HepG2 (cell line): Measurements from ENCODE around the gene NRL. TPM values are rescaled to one million over a fixed set of nuclear protein-coding genes. Genes with fewer than 3 reads are reported as not detected.
A peak's percentile ranks its signal among the peaks of the same experiment; 100 is the strongest.

Experiments used
- ATAC-seq: fragments of 200-7000 bp; cut with Tn5 transposase; 3 replicates; pipeline ENCODE4 v1.9.1; 2020; ENCODE audit warnings: mild to moderate bottlenecking, moderate library complexity
- BruUV-seq: library from RNA; stranded (reverse); fragments of 400-500 nt; replicated peaks from 2 replicates; lab custom pipeline; 2021; lab: Mats Ljungman, UMichigan
- CTCF ChIA-PET: fragments of 300-600 bp; formaldehyde crosslinking; extraction: SDS; loops from one replicate; lab custom pipeline; 2021; ENCODE audit warnings: low total read pairs, inconsistent platforms, low intra/inter-chr PET ratio; lab: Yijun Ruan, JAX
- POLR2A ChIA-PET: fragments of 350-600 bp; sonication (Branson Sonifier 250); formaldehyde crosslinking; loops from one replicate; lab custom pipeline; 2020; ENCODE audit warnings: antibody characterized with exemption, inconsistent platforms; lab: Yijun Ruan, JAX
- DNase-seq: peaks from one replicate; pipeline ENCODE4 v3.0.0-alpha.2; 2015; ENCODE audit warnings: low spot score
- FAIRE-seq: peaks from 3 replicates; lab custom pipeline; 2011; peaks lifted over from hg19 to GRCh38; lab: Jason Lieb, UNC
- H2AFZ ChIP-seq: one replicate; pipeline ENCODE4 v1.6.1; 2011; ENCODE audit warnings: low read length, inconsistent platforms
- H3K27ac ChIP-seq: fragments of 300-600 bp; 3 replicates; pipeline ENCODE4 v1.8.0; 2011; ENCODE audit warnings: mixed run types, mild to moderate bottlenecking, mixed read lengths, low read length, inconsistent platforms; ENCODE audit not compliant: insufficient read depth; ENCODE audit errors: extremely low read length
- H3K27me3 ChIP-seq, 2 experiments: fragments of 200-600 bp in 1 of 2; 2 replicates in 1 of 2; 3 replicates in 1 of 2; pipeline versions ENCODE4 v1.6.0 to v1.8.0; 2011; ENCODE audit warnings: low read length in 2 of 2, mild to moderate bottlenecking in 2 of 2, moderate library complexity in 2 of 2, inconsistent platforms in 1 of 2; ENCODE audit not compliant: insufficient read depth in 2 of 2, control insufficient read depth in 1 of 2
- H3K36me3 ChIP-seq, 2 experiments: fragments of 200-600 bp in 1 of 2; replicated peaks in 1 of 2; 2 replicates in 1 of 2; 3 replicates in 1 of 2; pipeline versions ENCODE4 v1.5.1 to v1.8.0; 2011; ENCODE audit warnings: low read length in 2 of 2, inconsistent platforms in 1 of 2; ENCODE audit not compliant: insufficient read depth in 2 of 2, control insufficient read depth in 1 of 2
- H3K4me1 ChIP-seq: 2 replicates; pipeline ENCODE4 v1.5.1; 2012; ENCODE audit warnings: low read length, inconsistent platforms; ENCODE audit not compliant: insufficient read depth
- H3K4me2 ChIP-seq: 2 replicates; pipeline ENCODE4 v1.6.0; 2011; ENCODE audit warnings: low read depth, low read length, inconsistent platforms
- H3K4me3 ChIP-seq, 3 experiments: fragments of 200-600 bp in 1 of 3; sonication (generic), shearing (Covaris generic) in 1 of 3; replicated peaks in 1 of 3; 2 replicates each; pipeline ENCODE4 v1.5.1; 2011 to 2016; ENCODE audit warnings: low read length in 3 of 3, inconsistent platforms in 2 of 3, low read depth in 2 of 3, mild to moderate bottlenecking in 2 of 3, control low read depth in 1 of 3, mixed read lengths in 1 of 3; ENCODE audit not compliant: insufficient read depth in 1 of 3
- H3K79me2 ChIP-seq: one replicate; pipeline ENCODE4 v1.6.1; 2011; ENCODE audit warnings: low read length, inconsistent platforms; ENCODE audit not compliant: insufficient read depth
- H3K9ac ChIP-seq: 2 replicates; pipeline ENCODE4 v1.6.0; 2011; ENCODE audit warnings: mild to moderate bottlenecking, low read depth, low read length, inconsistent platforms; ENCODE audit not compliant: insufficient read depth
- H3K9me3 ChIP-seq: 2 replicates; pipeline ENCODE4 v1.5.1; 2012; ENCODE audit warnings: mild to moderate bottlenecking, low read length
- H4K20me1 ChIP-seq: 2 replicates; pipeline ENCODE4 v1.6.0; 2011; ENCODE audit warnings: inconsistent platforms, mild to moderate bottlenecking, low read length, moderate library complexity; ENCODE audit not compliant: insufficient read depth
- ATF2 ChIP-seq: sonication (generic); formaldehyde crosslinking; IDR thresholded peaks from 2 replicates; pipeline ENCODE4 v1.4.0; 2020; ENCODE audit warnings: missing genetic modification reagents
- FOXO1 ChIP-seq: sonication (generic); formaldehyde crosslinking; IDR thresholded peaks from 2 replicates; pipeline ENCODE4 v1.4.0; 2020; ENCODE audit warnings: missing genetic modification reagents
- GATA4 ChIP-seq: sonication (generic); IDR thresholded peaks from 2 replicates; pipeline ENCODE4 v1.6.1; 2016; ENCODE audit warnings: antibody characterized with exemption, low read depth, borderline replicate concordance
- KDM2A ChIP-seq: sonication (generic); formaldehyde crosslinking; IDR thresholded peaks from 2 replicates; pipeline ENCODE4 v1.4.0; 2020; ENCODE audit warnings: low read depth, missing genetic modification reagents, borderline replicate concordance
- KLF15 ChIP-seq: sonication (generic); formaldehyde crosslinking; IDR thresholded peaks from 2 replicates; pipeline ENCODE4 v1.8.1; 2023; ENCODE audit warnings: borderline replicate concordance, mild to moderate bottlenecking, inconsistent platforms, missing genetic modification reagents, mixed read lengths
- SKIL ChIP-seq: sonication (generic); formaldehyde crosslinking; IDR thresholded peaks from 2 replicates; pipeline ENCODE4 v1.8.0; 2022; ENCODE audit warnings: missing genetic modification reagents, mild to moderate bottlenecking, moderate library complexity, borderline replicate concordance
- XBP1 ChIP-seq: sonication (generic); formaldehyde crosslinking; IDR thresholded peaks from 2 replicates; pipeline ENCODE4 v1.5.0; 2020; ENCODE audit warnings: missing genetic modification reagents
- ZNF883 ChIP-seq: sonication (generic); formaldehyde crosslinking; IDR thresholded peaks from 2 replicates; pipeline ENCODE4 v1.5.1; 2020; ENCODE audit warnings: mild to moderate bottlenecking, missing genetic modification reagents; ENCODE audit errors: not compliant biosample characterization
- WGBS: methylation state at CpG from one replicate; pipeline ENCODE4 v1.1.6; 2017; ENCODE audit warnings: low lambda C conversion rate; 5-methylcytosine and 5-hydroxymethylcytosine counted together
- in situ Hi-C: cut with HindIII; loops from 2 replicates; pipeline ENCODE4 v1.10.0; 2017; ENCODE audit warnings: low pct_unique_long_range_greater_than_20kb; ENCODE audit not compliant: extremely low pct_ligation_motif_present
- intact Hi-C: fragments of 100-400 bp; cut with micrococcal nuclease; formaldehyde crosslinking; loops from one replicate; pipeline ENCODE4 v1.10.0; 2022; ENCODE audit not compliant: unreplicated experiment
- polyA plus RNA-seq, 8 experiments: library from polyadenylated mRNA; depleted of rRNA in 3 of 8; stranded (reverse) in 7 of 8; unstranded in 1 of 8; fragments of >200 nt; fragmentation: Illumina TruSeq in 4 of 8; extraction: Trizol in 4 of 8; gene quantifications; 2 replicates each; pipeline versions ENCODE4 v1.2.1 to v1.2.3, GENCODE V29; 2011 to 2016; ENCODE audit warnings: low read depth in 4 of 8, missing spikeins in 1 of 8, mixed read lengths in 1 of 8; ENCODE audit not compliant: insufficient read depth in 1 of 8
- total RNA-seq, 5 experiments: library from RNA; depleted of rRNA; stranded (reverse); fragments of >200 nt; fragmentation: Illumina TruSeq; extraction: Trizol; gene quantifications; 2 replicates each; pipeline ENCODE4 v1.2.3, GENCODE V29; 2016; ENCODE audit warnings: low read depth in 1 of 5
- TF ChIP-seq, protein P1 (sequence below): IDR thresholded peaks from 2 replicates; pipeline ENCODE4 v1.6.1; 2016; ENCODE audit warnings: missing compliant biosample characterization, missing genetic modification reagents, borderline replicate concordance
- TF ChIP-seq, protein P2 (sequence below): IDR thresholded peaks from 2 replicates; pipeline ENCODE4 v1.6.1; 2016; ENCODE audit warnings: missing genetic modification reagents, missing compliant biosample characterization

NRL gene
- total and polyA plus RNA-seq, 2 of the 13 experiments (the other 11 are each of a cell fraction or from before 2014, with no cell fraction given), result 2.5 to 4.7 TPM

DNA sequence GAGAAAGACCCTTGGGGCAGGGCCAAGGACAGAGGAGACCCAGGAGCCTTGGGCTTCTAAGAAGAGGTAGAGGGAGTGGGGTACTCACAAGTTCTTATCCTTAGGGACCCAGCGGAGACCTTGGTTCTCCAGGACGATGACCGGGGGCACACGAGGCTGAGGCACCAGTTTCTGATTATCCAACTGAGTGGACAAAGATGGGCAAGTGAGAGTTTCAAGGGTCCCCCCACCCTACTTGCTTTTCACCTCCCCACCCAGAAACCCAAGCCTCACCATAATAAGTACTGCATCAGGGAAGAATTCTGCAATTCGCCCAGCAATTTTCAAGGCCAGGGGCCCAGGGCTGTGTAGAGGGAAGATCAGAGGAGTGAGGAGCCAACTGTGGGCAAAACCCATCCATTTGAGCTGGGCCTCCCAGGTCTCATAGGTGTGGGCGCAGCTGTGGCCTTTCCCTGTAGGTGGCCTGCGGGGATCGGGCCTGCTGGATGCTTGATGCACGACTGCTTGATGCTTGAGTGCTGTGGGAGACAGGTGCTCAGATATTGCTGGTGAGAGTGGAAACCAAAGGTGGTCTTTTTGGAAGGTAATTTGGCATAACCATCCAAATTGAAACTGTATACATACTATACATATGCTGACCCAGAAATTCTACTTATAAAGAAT is 24.7 kb upstream of the NRL start (continued):
- 0 out of 2 replicates have a peak, but pooled peaks have one; percentile 17 for TF ChIP-seq FOXO1 (CRISPR knock-in tag)
- peak; percentile 55; the same call in 1 of the 2 replicates for TF ChIP-seq KDM2A (CRISPR knock-in tag)
- TF ChIP-seq ATF2 (CRISPR knock-in tag), result 0 out of 2 replicates have a peak, but pooled peaks have one; percentile 33
- TF ChIP-seq, protein P1, sequence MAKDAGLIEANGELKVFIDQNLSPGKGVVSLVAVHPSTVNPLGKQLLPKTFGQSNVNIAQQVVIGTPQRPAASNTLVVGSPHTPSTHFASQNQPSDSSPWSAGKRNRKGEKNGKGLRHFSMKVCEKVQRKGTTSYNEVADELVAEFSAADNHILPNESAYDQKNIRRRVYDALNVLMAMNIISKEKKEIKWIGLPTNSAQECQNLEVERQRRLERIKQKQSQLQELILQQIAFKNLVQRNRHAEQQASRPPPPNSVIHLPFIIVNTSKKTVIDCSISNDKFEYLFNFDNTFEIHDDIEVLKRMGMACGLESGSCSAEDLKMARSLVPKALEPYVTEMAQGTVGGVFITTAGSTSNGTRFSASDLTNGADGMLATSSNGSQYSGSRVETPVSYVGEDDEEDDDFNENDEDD (CRISPR knock-in tag), result peak; percentile 35; the same call in 1 of the 2 replicates
- TF ChIP-seq KLF15 (CRISPR knock-in tag), result no peak
- TF ChIP-seq, all 625 proteins: peak for 64

GRCh38 chr14:24138396-24139271 is 23.9 kb upstream of the NRL start:
- 89% methylated on average over 13 of the region's 13 CpGs for WGBS
- no peak for TF ChIP-seq SKIL (CRISPR knock-in tag)
- no peak for TF ChIP-seq GATA4
- no peak for TF ChIP-seq XBP1 (CRISPR knock-in tag)
- TF ChIP-seq, protein P2, sequence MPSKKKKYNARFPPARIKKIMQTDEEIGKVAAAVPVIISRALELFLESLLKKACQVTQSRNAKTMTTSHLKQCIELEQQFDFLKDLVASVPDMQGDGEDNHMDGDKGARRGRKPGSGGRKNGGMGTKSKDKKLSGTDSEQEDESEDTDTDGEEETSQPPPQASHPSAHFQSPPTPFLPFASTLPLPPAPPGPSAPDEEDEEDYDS, result no peak
- TF ChIP-seq ZNF883 (CRISPR knock-in tag), result no peak

More at GRCh38 chr14:24138396-24139271, 23.9 kb upstream of the NRL start:
- DNase-seq, result no peak
- H3K4me3 ChIP-seq, result peak overlapping the region in 1 of 3 experiments; percentile 99; a peak in 1 of 6 replicates
- peaks cover 19 to 35% of the 10 kb centered on the region in 2 experiments for H3K36me3 ChIP-seq
- ChIA-PET POLR2A (interaction anchor here (0.9 to 22.7 kb wide), 11 partner anchors 8 to 1043 kb away, joined by 3 to 977 read pairs (median 42); partner anchors contain the start of genes ACIN1, C14orf119, CHMP4A and CIDEB), CTCF (interaction anchor here (1.4 kb wide), 1 partner anchor 22 kb away, joined by 6 read pairs; the partner anchor contains the start of gene IRF9)
- no peak overlapping the region for H3K9ac ChIP-seq
- peaks cover 11% of the 10 kb centered on the region for H4K20me1 ChIP-seq
- no TSS peak for BruUV-seq
- in situ Hi-C loops, result loop anchor here (25.0 kb wide), 1 partner anchor 826 kb away; the partner anchor contains the start of genes BCL2L2, PABPN1 and PPP1R3E
- H3K9me3 ChIP-seq, result no peaks in the 10 kb centered on the region
- no peak for ATAC-seq
- H3K4me1 ChIP-seq, result peaks cover 67% of the 10 kb centered on the region
- no peak overlapping the region for H2AFZ ChIP-seq
- FAIRE-seq, result no peak
- peak overlapping the region; percentile 75 for H3K27ac ChIP-seq
- peaks cover 44% of the 10 kb centered on the region for H3K79me2 ChIP-seq
- intact Hi-C loops, result no loop called here
- H3K27me3 ChIP-seq, result no peaks in the 10 kb centered on the region; a peak in 1 of 5 replicates
- peak overlapping the region; percentile 88 for H3K4me2 ChIP-seq
